Liver (tissue), 9 donors: ENCODE measurements around the gene UBA7. TPM values are rescaled to one million over a fixed set of nuclear protein-coding genes. Genes with fewer than 3 reads are reported as not detected.

Experiments used
- DNase-seq: peaks from one replicate; pipeline ENCODE4 v3.0.0-alpha.2; 2017; ENCODE audit warnings: low spot score
- H3K27ac ChIP-seq, 2 donors: one replicate each; pipeline ENCODE4 v1.7.0; 2013; ENCODE audit warnings: inconsistent platforms in 2 of 2, low read length in 2 of 2, control low read depth in 1 of 2, low read depth in 1 of 2, mild to moderate bottlenecking in 1 of 2
- H3K27me3 ChIP-seq, 4 donors: one replicate each; pipeline versions ENCODE4 v1.6.1 to v1.7.0; 2013; ENCODE audit warnings: low read length in 3 of 4, inconsistent platforms in 1 of 4, mild to moderate bottlenecking in 1 of 4, moderate library complexity in 1 of 4; ENCODE audit not compliant: control insufficient read depth in 4 of 4, insufficient read depth in 4 of 4
- H3K36me3 ChIP-seq, 4 donors: one replicate each; pipeline versions ENCODE4 v1.6.1 to v1.7.0; 2013; ENCODE audit warnings: low read length in 3 of 4, mild to moderate bottlenecking in 3 of 4, low read depth in 1 of 4, moderate library complexity in 1 of 4; ENCODE audit not compliant: control insufficient read depth in 4 of 4, insufficient read depth in 3 of 4
- H3K4me1 ChIP-seq, 4 donors: one replicate each; pipeline versions ENCODE4 v1.6.1 to v1.7.0; 2013; ENCODE audit warnings: low read length in 3 of 4, mild to moderate bottlenecking in 3 of 4, moderate library complexity in 1 of 4; ENCODE audit not compliant: control insufficient read depth in 4 of 4, insufficient read depth in 4 of 4
- H3K4me3 ChIP-seq, 3 donors: one replicate each; pipeline versions ENCODE4 v1.6.1 to v1.7.0; 2013; ENCODE audit warnings: low read length in 3 of 3, control low read depth in 1 of 3, low read depth in 1 of 3, mild to moderate bottlenecking in 1 of 3
- H3K9ac ChIP-seq, 2 donors: one replicate each; pipeline ENCODE4 v1.7.0; 2013; ENCODE audit warnings: low read length in 2 of 2, mild to moderate bottlenecking in 2 of 2, moderate library complexity in 2 of 2, control low read depth in 1 of 2, low read depth in 1 of 2
- H3K9me3 ChIP-seq, 4 donors: one replicate each; pipeline versions ENCODE4 v1.6.1 to v1.7.0; 2013; ENCODE audit warnings: low read length in 3 of 4; ENCODE audit not compliant: control insufficient read depth in 4 of 4
- EGR1 ChIP-seq, 2 donors: IDR thresholded peaks; 2 replicates each; pipeline ENCODE4 v1.6.1; 2016 to 2018; ENCODE audit warnings: antibody characterized with exemption in 2 of 2, low read depth in 2 of 2
- FOXA1 ChIP-seq: IDR thresholded peaks from 2 replicates; pipeline ENCODE4 v1.6.1; 2016; ENCODE audit warnings: antibody characterized with exemption
- FOXA2 ChIP-seq: IDR thresholded peaks from 2 replicates; pipeline ENCODE4 v1.6.1; 2016; ENCODE audit warnings: antibody characterized with exemption
- GABPA ChIP-seq, 2 donors: IDR thresholded peaks in 1 of 2; conservative IDR thresholded peaks in 1 of 2; 2 replicates each; pipeline ENCODE4 v1.6.1; 2016; ENCODE audit warnings: antibody characterized with exemption in 2 of 2, mild to moderate bottlenecking in 1 of 2, moderate library complexity in 1 of 2
- HNF4A ChIP-seq, 2 donors: conservative IDR thresholded peaks; 2 replicates each; pipeline ENCODE4 v1.6.1; 2016; ENCODE audit warnings: antibody characterized with exemption in 2 of 2, mild to moderate bottlenecking in 2 of 2
- HNF4G ChIP-seq: IDR thresholded peaks from 2 replicates; pipeline ENCODE4 v1.6.1; 2016; ENCODE audit warnings: antibody characterized with exemption
- JUND ChIP-seq, 2 donors: IDR thresholded peaks; 2 replicates each; pipeline ENCODE4 v1.6.1; 2016; ENCODE audit warnings: antibody characterized with exemption in 2 of 2
- NR2F2 ChIP-seq: IDR thresholded peaks from 2 replicates; pipeline ENCODE4 v1.6.1; 2016; ENCODE audit warnings: antibody characterized with exemption
- RAD21 ChIP-seq, 2 donors: IDR thresholded peaks; 2 replicates each; pipeline ENCODE4 v1.6.1; 2016; ENCODE audit warnings: antibody characterized with exemption in 2 of 2, mild to moderate bottlenecking in 2 of 2
- SP1 ChIP-seq: IDR thresholded peaks from 2 replicates; pipeline ENCODE4 v1.6.1; 2018; ENCODE audit warnings: antibody characterized with exemption, mild to moderate bottlenecking
- TAF1 ChIP-seq: conservative IDR thresholded peaks from 2 replicates; pipeline ENCODE4 v1.6.1; 2016; ENCODE audit warnings: antibody characterized with exemption, mild to moderate bottlenecking
- WGBS: extraction: QIAGEN DNeasy Blood & Tissue Kit; methylation state at CpG from one replicate; pipeline ENCODE4 v1.1.7; 2013; 5-methylcytosine and 5-hydroxymethylcytosine counted together
- polyA plus RNA-seq, 2 donors: library from polyadenylated mRNA; stranded (reverse) in 1 of 2; unstranded in 1 of 2; fragments of 200-250 nt in 1 of 2; fragments of >200 nt in 1 of 2; fragmentation: Nextera tagmentation in 1 of 2; extraction: Ambion mirVana in 1 of 2; gene quantifications; one replicate each; pipeline versions ENCODE4 v1.2.1 to v1.2.3, GENCODE V29; 2013 to 2015
- total RNA-seq, 2 donors: library from RNA; depleted of rRNA; stranded (reverse); fragments of >200 nt; gene quantifications; one replicate each; pipeline ENCODE4 v1.2.3, GENCODE V29; 2014
- TF ChIP-seq, protein P1 (sequence below): IDR thresholded peaks from 2 replicates; pipeline ENCODE4 v1.6.1; 2016; ENCODE audit warnings: antibody characterized with exemption
- TF ChIP-seq, protein P2 (sequence below): IDR thresholded peaks from 2 replicates; pipeline ENCODE4 v1.6.1; 2016; ENCODE audit warnings: antibody characterized with exemption
- TF ChIP-seq, protein P3 (sequence below): IDR thresholded peaks from 2 replicates; pipeline ENCODE4 v1.6.1; 2016; ENCODE audit warnings: antibody characterized with exemption
- TF ChIP-seq, protein P4 (sequence below): IDR thresholded peaks from 2 replicates; pipeline ENCODE4 v1.6.1; 2016; ENCODE audit warnings: antibody characterized with exemption, mild to moderate bottlenecking
- TF ChIP-seq, protein P5 (sequence below): fragments of 150-350 bp; IDR thresholded peaks from 2 replicates; pipeline ENCODE4 v1.5.1; 2017; ENCODE audit warnings: improper control_type of control experiment, low read depth, low read length; ENCODE audit not compliant: missing input control
- donor health status: healthy.
- donor health status: healthy.
- donor health status: healthy.
- donor health status: healthy.
- donor health status: healthy.

The UBA7 gene
- total and polyA plus RNA-seq, 4 donors, result 14.6 to 29.5 (median 15.2) TPM

DNA sequence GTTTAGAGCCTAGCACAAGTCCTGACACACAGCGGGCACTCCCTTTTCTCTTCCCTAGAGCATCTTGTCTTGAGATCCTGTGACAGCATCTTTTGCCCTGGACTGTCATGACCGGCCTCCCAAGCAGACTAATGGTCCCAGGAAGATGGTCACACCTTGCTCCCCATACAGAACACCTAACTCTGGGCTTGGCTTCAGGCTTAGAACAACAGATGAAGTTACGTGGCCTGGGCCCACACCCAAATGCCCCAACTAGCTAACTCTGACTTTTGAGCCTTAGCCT, 26.6 kb downstream of the UBA7 start:
- Histone ChIP-seq H3K27ac (peak overlapping the region; percentile 72 to 92), H3K36me3 (peaks cover 0 to 3% (median under 1%) of the 10 kb centered on the region in 4 donors), H3K9ac (peak overlapping the region; percentile 64 to 95), H3K4me3 (no peak overlapping the region), H3K4me1 (peaks cover 0 to 16% (median 9%) of the 10 kb centered on the region in 4 donors), H3K27me3 (no peaks in the 10 kb centered on the region), H3K9me3 (no peaks in the 10 kb centered on the region)
- no peak for TF ChIP-seq EGR1 (IDR thresholded peaks at IDR 0.05; ENCODE audit: low read depth in 2 of 2)
- no peak for TF ChIP-seq GABPA (IDR thresholded peaks at IDR 0.05 in 1 of 2, conservative IDR thresholded peaks at IDR 0.05 in 1 of 2)
- TF ChIP-seq, protein P1, sequence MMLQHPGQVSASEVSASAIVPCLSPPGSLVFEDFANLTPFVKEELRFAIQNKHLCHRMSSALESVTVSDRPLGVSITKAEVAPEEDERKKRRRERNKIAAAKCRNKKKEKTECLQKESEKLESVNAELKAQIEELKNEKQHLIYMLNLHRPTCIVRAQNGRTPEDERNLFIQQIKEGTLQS, result no peak
- TF ChIP-seq NR2F2, result no peak
- TF ChIP-seq FOXA2, result no peak
- TF ChIP-seq, protein P2, sequence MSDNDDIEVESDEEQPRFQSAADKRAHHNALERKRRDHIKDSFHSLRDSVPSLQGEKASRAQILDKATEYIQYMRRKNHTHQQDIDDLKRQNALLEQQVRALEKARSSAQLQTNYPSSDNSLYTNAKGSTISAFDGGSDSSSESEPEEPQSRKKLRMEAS, result no peak
- TF ChIP-seq SP1, result no peak
- TF ChIP-seq, protein P3, sequence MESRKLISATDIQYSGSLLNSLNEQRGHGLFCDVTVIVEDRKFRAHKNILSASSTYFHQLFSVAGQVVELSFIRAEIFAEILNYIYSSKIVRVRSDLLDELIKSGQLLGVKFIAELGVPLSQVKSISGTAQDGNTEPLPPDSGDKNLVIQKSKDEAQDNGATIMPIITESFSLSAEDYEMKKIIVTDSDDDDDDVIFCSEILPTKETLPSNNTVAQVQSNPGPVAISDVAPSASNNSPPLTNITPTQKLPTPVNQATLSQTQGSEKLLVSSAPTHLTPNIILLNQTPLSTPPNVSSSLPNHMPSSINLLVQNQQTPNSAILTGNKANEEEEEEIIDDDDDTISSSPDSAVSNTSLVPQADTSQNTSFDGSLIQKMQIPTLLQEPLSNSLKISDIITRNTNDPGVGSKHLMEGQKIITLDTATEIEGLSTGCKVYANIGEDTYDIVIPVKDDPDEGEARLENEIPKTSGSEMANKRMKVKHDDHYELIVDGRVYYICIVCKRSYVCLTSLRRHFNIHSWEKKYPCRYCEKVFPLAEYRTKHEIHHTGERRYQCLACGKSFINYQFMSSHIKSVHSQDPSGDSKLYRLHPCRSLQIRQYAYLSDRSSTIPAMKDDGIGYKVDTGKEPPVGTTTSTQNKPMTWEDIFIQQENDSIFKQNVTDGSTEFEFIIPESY, result no peak
- TF ChIP-seq, protein P4, sequence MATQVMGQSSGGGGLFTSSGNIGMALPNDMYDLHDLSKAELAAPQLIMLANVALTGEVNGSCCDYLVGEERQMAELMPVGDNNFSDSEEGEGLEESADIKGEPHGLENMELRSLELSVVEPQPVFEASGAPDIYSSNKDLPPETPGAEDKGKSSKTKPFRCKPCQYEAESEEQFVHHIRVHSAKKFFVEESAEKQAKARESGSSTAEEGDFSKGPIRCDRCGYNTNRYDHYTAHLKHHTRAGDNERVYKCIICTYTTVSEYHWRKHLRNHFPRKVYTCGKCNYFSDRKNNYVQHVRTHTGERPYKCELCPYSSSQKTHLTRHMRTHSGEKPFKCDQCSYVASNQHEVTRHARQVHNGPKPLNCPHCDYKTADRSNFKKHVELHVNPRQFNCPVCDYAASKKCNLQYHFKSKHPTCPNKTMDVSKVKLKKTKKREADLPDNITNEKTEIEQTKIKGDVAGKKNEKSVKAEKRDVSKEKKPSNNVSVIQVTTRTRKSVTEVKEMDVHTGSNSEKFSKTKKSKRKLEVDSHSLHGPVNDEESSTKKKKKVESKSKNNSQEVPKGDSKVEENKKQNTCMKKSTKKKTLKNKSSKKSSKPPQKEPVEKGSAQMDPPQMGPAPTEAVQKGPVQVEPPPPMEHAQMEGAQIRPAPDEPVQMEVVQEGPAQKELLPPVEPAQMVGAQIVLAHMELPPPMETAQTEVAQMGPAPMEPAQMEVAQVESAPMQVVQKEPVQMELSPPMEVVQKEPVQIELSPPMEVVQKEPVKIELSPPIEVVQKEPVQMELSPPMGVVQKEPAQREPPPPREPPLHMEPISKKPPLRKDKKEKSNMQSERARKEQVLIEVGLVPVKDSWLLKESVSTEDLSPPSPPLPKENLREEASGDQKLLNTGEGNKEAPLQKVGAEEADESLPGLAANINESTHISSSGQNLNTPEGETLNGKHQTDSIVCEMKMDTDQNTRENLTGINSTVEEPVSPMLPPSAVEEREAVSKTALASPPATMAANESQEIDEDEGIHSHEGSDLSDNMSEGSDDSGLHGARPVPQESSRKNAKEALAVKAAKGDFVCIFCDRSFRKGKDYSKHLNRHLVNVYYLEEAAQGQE, result no peak
- TF ChIP-seq HNF4A (conservative IDR thresholded peaks at IDR 0.05), result no peak
- no peak for TF ChIP-seq TAF1
- no peak for TF ChIP-seq FOXA1
- no peak for TF ChIP-seq HNF4G
- no peak for TF ChIP-seq JUND (IDR thresholded peaks at IDR 0.05)
- no peak for TF ChIP-seq RAD21 (IDR thresholded peaks at IDR 0.05)
- TF ChIP-seq, protein P5, sequence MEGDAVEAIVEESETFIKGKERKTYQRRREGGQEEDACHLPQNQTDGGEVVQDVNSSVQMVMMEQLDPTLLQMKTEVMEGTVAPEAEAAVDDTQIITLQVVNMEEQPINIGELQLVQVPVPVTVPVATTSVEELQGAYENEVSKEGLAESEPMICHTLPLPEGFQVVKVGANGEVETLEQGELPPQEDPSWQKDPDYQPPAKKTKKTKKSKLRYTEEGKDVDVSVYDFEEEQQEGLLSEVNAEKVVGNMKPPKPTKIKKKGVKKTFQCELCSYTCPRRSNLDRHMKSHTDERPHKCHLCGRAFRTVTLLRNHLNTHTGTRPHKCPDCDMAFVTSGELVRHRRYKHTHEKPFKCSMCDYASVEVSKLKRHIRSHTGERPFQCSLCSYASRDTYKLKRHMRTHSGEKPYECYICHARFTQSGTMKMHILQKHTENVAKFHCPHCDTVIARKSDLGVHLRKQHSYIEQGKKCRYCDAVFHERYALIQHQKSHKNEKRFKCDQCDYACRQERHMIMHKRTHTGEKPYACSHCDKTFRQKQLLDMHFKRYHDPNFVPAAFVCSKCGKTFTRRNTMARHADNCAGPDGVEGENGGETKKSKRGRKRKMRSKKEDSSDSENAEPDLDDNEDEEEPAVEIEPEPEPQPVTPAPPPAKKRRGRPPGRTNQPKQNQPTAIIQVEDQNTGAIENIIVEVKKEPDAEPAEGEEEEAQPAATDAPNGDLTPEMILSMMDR, result no peak
- DNase-seq, result peak; percentile 56
- 79% methylated on average over 3 of the region's 3 CpGs for WGBS
